NCI-H1417 treated with DMSO at 0.1 percent for 48 hours (cell line): ENCODE results near the gene HCRT.
"Not testable (repeated sequence)": the region's sequence is repeated elsewhere in the genome, so short reads cannot be mapped to it uniquely, and the experiment has no call there.

Experiments
- DNase-seq: peaks from one replicate; lab custom pipeline; 2025; lab: John Stamatoyannopoulos, UW

HCRT gene

GRCh38 chr17:42197564-42198156 is 12.4 kb upstream of the HCRT start:
- no peak for DNase-seq

- no peak for DNase-seq
Observed at GRCh38 chr17:42193969-42194899, 9.0 kb upstream of the HCRT start, which contains the start of gene GHDC. Gene GHDC, minus strand, starts transcription at chr17:42194494. Its CDS starts 913 bp downstream, at chr17:42193581.

- no peak for DNase-seq
Observed at GRCh38 chr17:42193216-42193968, 8.1 kb upstream of the HCRT start.

GRCh38 chr17:42192189-42193126 is 7.2 kb upstream of the HCRT start:
- DNase-seq: no peak

GRCh38 chr17:42191275-42191608 is 6.0 kb upstream of the HCRT start:
- no peak for DNase-seq

GRCh38 chr17:42190491-42191274 is 5.4 kb upstream of the HCRT start:
- DNase-seq: no peak

GRCh38 chr17:42189651-42189965 is 4.4 kb upstream of the HCRT start:
- DNase-seq: no peak

- no peak for DNase-seq
Observed at GRCh38 chr17:42188749-42189650, 3.7 kb upstream of the HCRT start.

GRCh38 chr17:42187833-42188232 is 2.6 kb upstream of the HCRT start:
- DNase-seq: no peak

GRCh38 chr17:42186191-42186590 is 939 bp upstream of the HCRT start:
- not testable (repeated sequence) for DNase-seq

GRCh38 chr17:42185621-42185930 is 324 bp upstream of the HCRT start:
- DNase-seq: no peak

GRCh38 chr17:42183741-42184711 is 1.2 kb downstream of the HCRT start:
- no peak for DNase-seq

GRCh38 chr17:42182927-42183734 is 2.1 kb downstream of the HCRT start:
- DNase-seq: no peak

GRCh38 chr17:42181851-42182207 is 3.4 kb downstream of the HCRT start:
- no peak for DNase-seq

GRCh38 chr17:42180922-42181850 is 4.1 kb downstream of the HCRT start, which contains the start of gene KCNH4:
Gene KCNH4, minus strand, starts transcription at chr17:42181142. Its CDS starts 197 bp downstream, at chr17:42180945.
- DNase-seq: peak; percentile 40

- no peak for DNase-seq
Observed at GRCh38 chr17:42180411-42180921, 4.8 kb downstream of the HCRT start.
